Mesendoderm (in vitro differentiated cells): ENCODE measurements around the gene CTNNA2.

Experiments
- DNase-seq: peaks from one replicate; pipeline ENCODE4 v3.0.0; 2013
- H2AK5ac ChIP-seq: 2 replicates; pipeline ENCODE4 v1.6.1; 2013; ENCODE audit warnings: low read length, inconsistent platforms
- H2BK120ac ChIP-seq: 2 replicates; pipeline ENCODE4 v1.6.1; 2013; ENCODE audit warnings: low read depth, mild to moderate bottlenecking, low read length, moderate library complexity, mixed read lengths
- H2BK15ac ChIP-seq: replicated peaks from 2 replicates; pipeline ENCODE4 v1.6.1; 2013; ENCODE audit warnings: low read depth, mild to moderate bottlenecking, moderate library complexity
- H2BK5ac ChIP-seq: 2 replicates; pipeline ENCODE4 v1.6.1; 2013; ENCODE audit warnings: low read length, inconsistent platforms
- H3K18ac ChIP-seq: 2 replicates; pipeline ENCODE4 v1.6.1; 2013; ENCODE audit warnings: mild to moderate bottlenecking, low read length, mixed read lengths
- H3K23ac ChIP-seq: one replicate; pipeline ENCODE4 v1.6.1; 2013; ENCODE audit warnings: low read length
- H3K27ac ChIP-seq: 2 replicates; pipeline ENCODE4 v1.5.1; 2013; ENCODE audit warnings: low read depth, mild to moderate bottlenecking, inconsistent platforms, low read length, moderate library complexity
- H3K27me3 ChIP-seq: 2 replicates; pipeline ENCODE4 v1.6.1; 2013; ENCODE audit warnings: low read length, control low read depth, mild to moderate bottlenecking, inconsistent platforms; ENCODE audit not compliant: insufficient read depth, poor library complexity
- H3K36me3 ChIP-seq: 2 replicates; pipeline ENCODE4 v1.6.1; 2013; ENCODE audit warnings: low read length, inconsistent platforms; ENCODE audit not compliant: control insufficient read depth, insufficient read depth
- H3K4ac ChIP-seq: one replicate; pipeline ENCODE4 v1.6.1; 2013; ENCODE audit warnings: low read depth, mild to moderate bottlenecking, low read length, moderate library complexity
- H3K4me1 ChIP-seq: 2 replicates; pipeline ENCODE4 v1.6.1; 2013; ENCODE audit warnings: low read depth, low read length, inconsistent platforms; ENCODE audit not compliant: control insufficient read depth
- H3K4me2 ChIP-seq: 2 replicates; pipeline ENCODE4 v1.6.1; 2013; ENCODE audit warnings: low read length
- H3K4me3 ChIP-seq: 2 replicates; pipeline ENCODE4 v1.5.1; 2013; ENCODE audit warnings: mild to moderate bottlenecking, low read length
- H3K56ac ChIP-seq: one replicate; pipeline ENCODE4 v1.6.1; 2013; ENCODE audit warnings: low read length
- H3K79me1 ChIP-seq: 2 replicates; pipeline ENCODE4 v1.6.1; 2013; ENCODE audit warnings: low read length, inconsistent platforms
- H3K79me2 ChIP-seq: 2 replicates; pipeline ENCODE4 v1.6.1; 2013; ENCODE audit warnings: mild to moderate bottlenecking, low read length; ENCODE audit not compliant: control insufficient read depth, insufficient read depth
- H3K9ac ChIP-seq: 2 replicates; pipeline ENCODE4 v1.6.1; 2013; ENCODE audit warnings: low read length, inconsistent platforms
- H4K5ac ChIP-seq: one replicate; pipeline ENCODE4 v1.6.1; 2013; ENCODE audit warnings: low read length
- H4K8ac ChIP-seq: one replicate; pipeline ENCODE4 v1.6.1; 2013; ENCODE audit warnings: low read depth, mild to moderate bottlenecking, control low read depth, low read length, moderate library complexity
- WGBS: extraction: QIAGEN DNeasy Blood & Tissue Kit; methylation state at CpG from one replicate; pipeline ENCODE4 v1.1.7; 2013; ENCODE audit warnings: low lambda C conversion rate, missing lambda C conversion rate; ENCODE audit not compliant: insufficient coverage; ENCODE audit errors: extremely low coverage; 5-methylcytosine and 5-hydroxymethylcytosine counted together

The CTNNA2 gene

DNA sequence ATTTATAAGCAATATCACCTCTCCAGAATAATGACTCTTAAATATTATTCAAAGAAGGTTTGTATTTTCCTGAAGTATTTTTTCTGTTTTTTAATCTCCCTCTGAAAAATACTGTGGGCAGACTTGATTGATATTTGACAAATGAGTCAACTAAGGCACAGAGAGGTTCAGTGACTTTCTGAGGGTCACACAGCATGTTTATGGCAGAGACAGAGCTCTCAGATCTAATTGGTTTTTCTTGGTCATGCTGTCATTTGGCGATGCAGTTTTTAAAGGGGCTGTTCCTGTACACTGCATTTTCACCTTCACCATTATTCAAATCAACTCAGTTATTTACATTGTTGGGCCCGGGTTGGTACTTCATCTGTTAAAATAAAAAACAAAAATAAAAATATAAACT lies 527.4 kb downstream of the CTNNA2 start:
- Histone ChIP-seq H3K4me1 (no peaks in the 10 kb centered on the region), H2BK5ac (no peak overlapping the region), H3K27ac (no peak overlapping the region), H3K9ac (no peak overlapping the region), H3K27me3 (no peaks in the 10 kb centered on the region), H4K5ac (no peak overlapping the region), H3K56ac (no peak overlapping the region), H3K79me1 (no peaks in the 10 kb centered on the region), H3K4me2 (no peak overlapping the region), H3K36me3 (no peaks in the 10 kb centered on the region), H2BK15ac (no peak overlapping the region), H3K4me3 (no peak overlapping the region), H2BK120ac (no peak overlapping the region), H3K18ac (no peak overlapping the region), H2AK5ac (no peak overlapping the region), H3K4ac (no peak overlapping the region), H4K8ac (no peak overlapping the region), H3K23ac (no peak overlapping the region), H3K79me2 (no peaks in the 10 kb centered on the region)
- no CpG with 5 or more reads among the region's 2 CpGs for WGBS
- no peak for DNase-seq

GRCh38 chr2:80042635-80043034 lies 529.8 kb downstream of the CTNNA2 start:
- DNase-seq = no peak
- no peak overlapping the region for H3K9ac ChIP-seq
- H3K4me2 ChIP-seq = no peak overlapping the region
- H3K18ac ChIP-seq = no peak overlapping the region
- no peak overlapping the region for H2AK5ac ChIP-seq
- H3K79me1 ChIP-seq = no peaks in the 10 kb centered on the region
- no peak overlapping the region for H2BK5ac ChIP-seq
- H3K27me3 ChIP-seq = no peaks in the 10 kb centered on the region
- H3K4me3 ChIP-seq = no peak overlapping the region
- no peaks in the 10 kb centered on the region for H3K79me2 ChIP-seq
- H3K27ac ChIP-seq = no peak overlapping the region
- H3K23ac ChIP-seq = no peak overlapping the region
- no peaks in the 10 kb centered on the region for H3K4me1 ChIP-seq
- H3K56ac ChIP-seq = no peak overlapping the region
- no CpG with 5 or more reads among the region's 2 CpGs for WGBS
- no peak overlapping the region for H3K4ac ChIP-seq
- H2BK15ac ChIP-seq = no peak overlapping the region
- H2BK120ac ChIP-seq = no peak overlapping the region
- no peaks in the 10 kb centered on the region for H3K36me3 ChIP-seq
- H4K8ac ChIP-seq = no peak overlapping the region
- no peak overlapping the region for H4K5ac ChIP-seq

DNA sequence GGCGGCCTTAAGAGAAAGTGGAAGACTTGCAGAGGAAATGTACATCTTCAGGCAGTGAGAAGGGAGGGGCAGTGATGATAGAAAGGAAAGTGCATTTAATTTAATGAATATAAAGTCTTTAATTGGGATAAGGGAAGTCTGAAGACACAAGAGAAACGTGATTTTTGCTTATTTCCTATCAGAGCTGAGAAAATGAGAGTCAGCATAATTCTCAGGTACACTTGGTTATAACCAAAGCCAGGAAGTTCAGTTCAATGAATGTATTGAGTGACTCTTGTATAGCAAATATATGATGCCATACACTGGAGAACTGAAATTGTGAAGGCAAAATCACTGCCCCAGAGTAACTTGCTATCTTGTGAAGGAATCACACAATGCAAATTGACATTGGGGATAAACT lies 535.4 kb downstream of the CTNNA2 start:
- DNase-seq = no peak

DNA sequence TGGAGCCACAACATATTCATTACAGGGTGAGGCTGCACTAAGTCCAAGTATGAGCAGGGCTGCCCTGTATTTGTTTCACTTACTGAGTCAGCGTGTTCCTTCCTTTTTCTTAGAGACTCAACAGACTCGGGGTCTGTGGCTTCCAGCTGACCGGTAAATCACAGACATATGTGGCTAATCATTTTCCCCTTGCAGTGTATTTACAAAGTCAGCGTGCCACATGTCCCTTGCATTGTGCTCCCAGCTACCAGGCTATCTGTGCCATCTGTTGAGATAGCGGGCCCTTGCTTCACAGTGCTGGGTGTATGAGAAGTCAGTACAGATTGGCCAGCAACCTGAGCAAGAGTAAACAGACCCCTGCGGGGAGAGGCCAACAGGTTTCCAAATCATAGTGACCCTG lies 537.4 kb downstream of the CTNNA2 start:
- Histone ChIP-seq H3K27me3 (no peaks in the 10 kb centered on the region), H2AK5ac (no peak overlapping the region), H3K79me1 (no peaks in the 10 kb centered on the region), H3K27ac (no peak overlapping the region), H3K36me3 (no peaks in the 10 kb centered on the region), H4K5ac (no peak overlapping the region), H4K8ac (no peak overlapping the region), H3K18ac (no peak overlapping the region), H3K4me1 (peaks cover 2% of the 10 kb centered on the region), H3K79me2 (no peaks in the 10 kb centered on the region), H2BK120ac (no peak overlapping the region), H3K9ac (no peak overlapping the region), H2BK15ac (no peak overlapping the region), H2BK5ac (no peak overlapping the region), H3K4ac (no peak overlapping the region), H3K56ac (no peak overlapping the region), H3K4me2 (no peak overlapping the region), H3K4me3 (no peak overlapping the region), H3K23ac (no peak overlapping the region)
- DNase-seq = peak; percentile 23
- WGBS = no CpG with 5 or more reads among the region's 6 CpGs

More for the DNA sequence above, 535.4 kb downstream of the CTNNA2 start:
- Histone ChIP-seq H3K4me1 (no peaks in the 10 kb centered on the region), H2AK5ac (no peak overlapping the region), H3K56ac (no peak overlapping the region), H3K27ac (no peak overlapping the region), H3K18ac (no peak overlapping the region), H3K79me1 (no peaks in the 10 kb centered on the region), H2BK5ac (no peak overlapping the region), H2BK15ac (no peak overlapping the region), H3K4ac (no peak overlapping the region), H3K4me3 (no peak overlapping the region), H4K5ac (no peak overlapping the region), H3K36me3 (no peaks in the 10 kb centered on the region), H3K9ac (no peak overlapping the region), H3K4me2 (no peak overlapping the region), H3K27me3 (no peaks in the 10 kb centered on the region), H2BK120ac (no peak overlapping the region), H4K8ac (no peak overlapping the region), H3K79me2 (no peaks in the 10 kb centered on the region), H3K23ac (no peak overlapping the region)
- WGBS = no CpG with 5 or more reads among the region's 2 CpGs

- no peak overlapping the region for H3K27ac ChIP-seq
- H3K27me3 ChIP-seq = no peaks in the 10 kb centered on the region
- H3K79me1 ChIP-seq = no peaks in the 10 kb centered on the region
- no peaks in the 10 kb centered on the region for H3K79me2 ChIP-seq
- H3K4me1 ChIP-seq = peaks cover 2% of the 10 kb centered on the region
- peak overlapping the region; percentile 34 for H3K18ac ChIP-seq
- H2BK5ac ChIP-seq = no peak overlapping the region
- no peak overlapping the region for H3K9ac ChIP-seq
- peak; percentile 9 for DNase-seq
- no peak overlapping the region for H3K4me3 ChIP-seq
- no peak overlapping the region for H4K8ac ChIP-seq
- no peak overlapping the region for H3K23ac ChIP-seq
- H3K36me3 ChIP-seq = no peaks in the 10 kb centered on the region
- H4K5ac ChIP-seq = no peak overlapping the region
- H2BK15ac ChIP-seq = no peak overlapping the region
- no peak overlapping the region for H3K56ac ChIP-seq
- no peak overlapping the region for H3K4ac ChIP-seq
- WGBS = no CpG with 5 or more reads among the region's 8 CpGs
- no peak overlapping the region for H2AK5ac ChIP-seq
- H3K4me2 ChIP-seq = no peak overlapping the region
- no peak overlapping the region for H2BK120ac ChIP-seq
These were observed 540.9 kb downstream of the CTNNA2 start for GRCh38 chr2:80053522-80054345.

DNA sequence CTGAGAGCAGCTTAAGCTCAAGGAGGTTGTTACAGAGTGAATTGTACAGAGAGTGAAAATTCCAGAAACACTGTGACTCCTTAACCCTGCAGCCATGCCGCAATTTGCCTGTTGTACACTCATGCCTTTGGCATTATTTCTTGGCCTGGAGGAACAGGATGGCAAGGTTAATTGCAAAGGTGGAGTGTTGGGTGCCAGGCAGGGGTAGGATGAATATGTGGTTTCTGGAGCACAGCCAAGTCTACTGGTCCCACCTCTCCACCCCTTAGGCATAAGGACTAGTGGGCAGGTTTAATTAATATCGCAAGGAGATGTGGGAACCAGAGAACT lies 541.5 kb downstream of the CTNNA2 start:
- H3K4me1 ChIP-seq = peaks cover 2% of the 10 kb centered on the region
- no peak overlapping the region for H4K8ac ChIP-seq
- no peak overlapping the region for H3K4ac ChIP-seq
- no peak overlapping the region for H2BK15ac ChIP-seq
- no peak overlapping the region for H3K4me3 ChIP-seq
- no peak overlapping the region for H3K56ac ChIP-seq
- H3K18ac ChIP-seq = peak overlapping the region; percentile 34
- H3K4me2 ChIP-seq = no peak overlapping the region
- no peak overlapping the region for H3K9ac ChIP-seq
- H2BK120ac ChIP-seq = no peak overlapping the region
- H3K79me1 ChIP-seq = no peaks in the 10 kb centered on the region
- H2AK5ac ChIP-seq = no peak overlapping the region
- no peak overlapping the region for H4K5ac ChIP-seq
- no peaks in the 10 kb centered on the region for H3K79me2 ChIP-seq
- H3K36me3 ChIP-seq = no peaks in the 10 kb centered on the region
- no peak overlapping the region for H2BK5ac ChIP-seq
- no CpG with 5 or more reads among the region's 2 CpGs for WGBS
- no peak for DNase-seq
- no peaks in the 10 kb centered on the region for H3K27me3 ChIP-seq
- no peak overlapping the region for H3K27ac ChIP-seq
- H3K23ac ChIP-seq = no peak overlapping the region
